Fibroblast of villous mesenchyme (primary cell): ENCODE data around the gene CABLES2. TPM values are rescaled to one million over a fixed set of nuclear protein-coding genes. Genes with fewer than 3 reads are reported as not detected.

Source experiments
- DNase-seq: peaks from one replicate; pipeline ENCODE4 v3.0.0-alpha.2; 2010; ENCODE audit warnings: low read depth
- H3K4me3 ChIP-seq: 2 replicates; pipeline ENCODE4 v1.5.1; 2011; ENCODE audit warnings: low read depth, mild to moderate bottlenecking, low read length
- total RNA-seq: library from RNA; depleted of rRNA; stranded (reverse); fragments of >200 nt; gene quantifications from 2 replicates; pipeline ENCODE4 v1.2.3, GENCODE V29; 2012
- TF ChIP-seq, protein P1 (sequence below): IDR thresholded peaks from 2 replicates; pipeline ENCODE4 v1.5.1; 2012; ENCODE audit warnings: low read depth, mild to moderate bottlenecking, low read length; ENCODE audit not compliant: insufficient read depth

Gene CABLES2
- total RNA-seq, 1 donor = 1.7 TPM

GRCh38 chr20:62349556-62350097 is 57.5 kb downstream of the CABLES2 start:
- TF ChIP-seq, protein P1, sequence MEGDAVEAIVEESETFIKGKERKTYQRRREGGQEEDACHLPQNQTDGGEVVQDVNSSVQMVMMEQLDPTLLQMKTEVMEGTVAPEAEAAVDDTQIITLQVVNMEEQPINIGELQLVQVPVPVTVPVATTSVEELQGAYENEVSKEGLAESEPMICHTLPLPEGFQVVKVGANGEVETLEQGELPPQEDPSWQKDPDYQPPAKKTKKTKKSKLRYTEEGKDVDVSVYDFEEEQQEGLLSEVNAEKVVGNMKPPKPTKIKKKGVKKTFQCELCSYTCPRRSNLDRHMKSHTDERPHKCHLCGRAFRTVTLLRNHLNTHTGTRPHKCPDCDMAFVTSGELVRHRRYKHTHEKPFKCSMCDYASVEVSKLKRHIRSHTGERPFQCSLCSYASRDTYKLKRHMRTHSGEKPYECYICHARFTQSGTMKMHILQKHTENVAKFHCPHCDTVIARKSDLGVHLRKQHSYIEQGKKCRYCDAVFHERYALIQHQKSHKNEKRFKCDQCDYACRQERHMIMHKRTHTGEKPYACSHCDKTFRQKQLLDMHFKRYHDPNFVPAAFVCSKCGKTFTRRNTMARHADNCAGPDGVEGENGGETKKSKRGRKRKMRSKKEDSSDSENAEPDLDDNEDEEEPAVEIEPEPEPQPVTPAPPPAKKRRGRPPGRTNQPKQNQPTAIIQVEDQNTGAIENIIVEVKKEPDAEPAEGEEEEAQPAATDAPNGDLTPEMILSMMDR = no peak
- no peak overlapping the region for H3K4me3 ChIP-seq
- no peak for DNase-seq

DNA sequence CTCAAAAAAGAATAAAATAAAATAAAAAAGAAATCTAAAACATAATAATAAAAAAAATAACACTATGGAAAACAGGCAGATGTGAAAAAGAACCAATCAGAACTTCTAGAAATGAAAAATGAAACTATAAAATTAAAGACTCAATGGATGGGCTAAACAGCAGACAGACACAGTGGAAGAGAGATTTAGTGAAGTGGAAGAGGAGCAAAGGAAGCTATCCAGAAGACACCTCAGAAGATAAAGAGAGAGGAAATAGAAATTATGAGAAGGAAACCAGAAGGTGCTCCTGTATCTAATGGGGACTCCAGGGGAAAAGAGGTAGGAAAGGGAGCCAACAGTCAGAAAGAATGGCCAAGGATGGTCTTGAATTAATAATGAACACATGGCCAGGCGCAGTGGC is 58.5 kb downstream of the CABLES2 start:
- TF ChIP-seq, protein P1 = no peak

DNA sequence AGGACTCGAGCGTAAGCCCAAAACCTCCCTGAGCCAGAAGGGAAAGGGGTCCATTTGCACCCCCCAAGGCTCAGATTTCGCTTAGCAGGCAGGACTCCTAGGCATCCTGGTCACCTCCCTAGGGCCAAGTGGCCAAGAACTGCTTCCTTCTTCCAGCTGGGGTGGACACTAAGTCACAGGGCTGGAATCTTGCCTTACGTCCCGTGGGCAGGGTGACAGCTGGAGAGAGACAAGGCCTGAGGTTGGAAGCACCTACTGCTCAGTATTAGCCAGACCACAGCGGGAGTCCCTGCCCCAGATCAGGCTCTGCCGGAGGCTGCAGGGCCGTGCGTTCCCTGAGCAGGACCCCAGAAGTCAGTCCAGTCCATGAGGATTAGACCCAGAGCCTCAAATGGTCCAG is 59.6 kb downstream of the CABLES2 start:
- DNase-seq = no peak
- TF ChIP-seq, protein P1 = no peak
- no peak overlapping the region for H3K4me3 ChIP-seq

More for the DNA sequence above, 58.5 kb downstream of the CABLES2 start:
- H3K4me3 ChIP-seq = no peak overlapping the region
- DNase-seq = no peak

GRCh38 chr20:62347151-62347404 is 60.0 kb downstream of the CABLES2 start:
- TF ChIP-seq, protein P1 = no peak
- no peak for DNase-seq
- H3K4me3 ChIP-seq = no peak overlapping the region

DNA sequence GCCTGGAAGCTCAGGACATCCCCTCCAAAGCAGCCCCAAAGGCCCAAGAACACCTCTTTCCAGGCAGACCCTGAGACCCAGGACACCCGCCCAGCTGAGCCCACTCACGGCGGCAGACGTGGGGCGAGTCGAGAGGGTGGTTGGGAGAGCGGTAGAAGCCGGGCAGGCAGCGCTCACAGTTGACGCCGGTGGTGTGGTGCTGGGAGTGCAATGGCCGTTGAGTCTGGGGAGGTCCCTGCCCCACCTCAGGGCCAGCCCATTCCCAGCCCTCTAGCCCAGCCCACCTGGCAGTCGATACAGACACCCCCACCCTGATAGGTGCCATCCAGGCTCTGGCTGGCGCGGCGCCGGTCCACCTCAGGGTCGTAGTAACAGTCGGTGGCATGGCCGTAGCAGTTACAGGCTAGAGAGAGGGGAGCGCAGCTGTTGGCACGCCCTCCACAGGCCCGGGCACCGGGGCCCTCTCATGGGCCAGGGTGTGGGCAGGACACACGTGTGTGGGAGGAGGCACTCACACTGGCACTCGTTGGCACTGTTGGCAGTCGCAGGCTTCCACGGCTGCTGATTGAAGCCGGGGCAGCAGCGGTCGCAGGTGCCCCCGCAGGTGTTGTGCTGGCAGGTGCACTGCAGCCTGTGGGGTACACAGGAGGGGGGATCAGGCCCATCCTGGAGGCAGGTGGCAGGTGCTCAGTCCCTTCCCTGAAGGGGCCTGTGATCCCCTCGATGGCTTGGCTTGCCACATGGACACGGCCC is 60.5 kb downstream of the CABLES2 start:
- DNase-seq = no peak
- TF ChIP-seq, protein P1 = no peak
- H3K4me3 ChIP-seq = no peak overlapping the region

DNA sequence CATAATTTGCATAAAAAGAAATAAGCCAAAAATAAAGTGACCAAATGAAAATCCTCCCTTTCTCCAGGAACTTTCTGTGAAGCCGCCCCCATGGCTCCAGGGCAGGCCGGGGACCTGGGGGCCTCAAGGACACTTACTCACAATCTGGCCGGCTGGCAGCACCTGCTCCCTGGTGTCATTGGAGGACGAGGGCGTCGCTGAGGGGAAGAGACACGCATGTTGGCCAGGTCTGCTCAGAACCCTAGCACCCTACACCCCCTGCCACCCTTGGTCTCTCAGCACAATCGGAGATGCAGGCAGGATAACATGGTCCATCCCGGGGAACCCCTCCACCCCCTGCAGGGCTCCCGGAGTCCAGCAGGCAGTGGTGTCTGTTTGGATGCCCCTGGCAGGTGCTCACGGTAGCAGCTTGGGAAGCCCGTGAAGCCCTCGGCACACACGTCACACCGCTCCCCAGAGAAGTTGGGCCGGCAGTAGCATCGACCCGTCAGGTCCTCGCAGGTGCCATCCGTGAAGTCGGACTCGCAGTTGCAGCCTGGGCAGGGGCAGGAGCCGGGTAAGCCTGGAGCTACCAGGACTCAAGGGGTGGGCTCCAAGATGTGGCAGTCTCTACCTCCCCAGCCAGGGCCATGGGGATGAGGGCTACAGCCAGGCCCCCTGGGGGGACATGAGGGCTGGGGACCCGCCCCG is 61.3 kb downstream of the CABLES2 start:
- no peak overlapping the region for H3K4me3 ChIP-seq
- DNase-seq = no peak
- TF ChIP-seq, protein P1 = peak; percentile 2
